Loucy (cell line): ENCODE data around the gene SLC25A21.

ENCODE experiments used
- EZH2phosphoT487 ChIP-seq: fragments of 200-600 bp; IDR thresholded peaks from 2 replicates; pipeline ENCODE4 v1.6.1; 2018; ENCODE audit warnings: antibody characterized with exemption, mild to moderate bottlenecking, moderate library complexity, borderline replicate concordance
- TF ChIP-seq, protein P1 (sequence below): fragments of 200-600 bp; sonication (generic); conservative IDR thresholded peaks from 2 replicates; pipeline ENCODE4 v1.5.1; 2014; ENCODE audit warnings: mild to moderate bottlenecking, antibody characterized with exemption, low read length

DNA sequence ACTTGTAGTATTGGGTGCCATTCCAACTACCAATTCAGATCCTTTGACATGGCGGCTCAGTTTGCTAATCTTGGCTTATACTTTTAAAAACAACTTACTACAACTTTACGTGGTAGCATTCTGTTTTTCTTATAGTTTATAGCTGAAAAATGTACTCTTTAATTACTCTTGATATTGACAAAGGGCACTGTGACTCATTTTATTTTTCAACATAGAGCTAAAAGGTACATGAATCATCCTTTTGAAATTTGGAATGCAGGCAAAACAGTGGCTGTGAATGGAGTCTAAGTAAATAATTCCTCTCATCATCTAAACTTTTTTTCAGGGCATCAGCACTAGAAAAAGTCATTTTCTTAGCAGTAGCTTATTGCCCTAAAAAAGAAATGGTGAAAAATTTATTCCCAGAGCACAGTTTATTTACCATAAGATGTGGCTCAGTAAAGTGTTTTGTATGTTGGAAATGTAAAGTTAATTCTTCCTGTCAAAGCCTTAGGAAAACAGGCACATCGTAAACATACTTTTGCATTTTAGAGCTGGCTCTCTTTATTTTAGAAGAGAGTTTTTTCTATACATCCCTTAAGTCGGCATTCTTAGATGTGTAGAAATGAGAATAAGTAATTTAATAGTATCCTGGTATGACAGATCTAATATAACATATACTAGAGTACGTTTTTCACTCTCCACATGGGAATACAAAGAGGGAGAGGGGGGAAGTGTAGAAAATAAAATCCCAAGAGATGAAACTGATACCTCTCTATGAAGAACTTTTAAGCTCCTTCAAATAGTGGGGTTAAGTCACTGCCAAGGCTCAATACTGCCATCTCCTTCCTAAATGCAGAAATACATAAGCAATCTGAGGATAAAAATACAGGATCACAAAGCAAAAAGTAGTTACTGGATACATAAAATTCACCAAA, 55.2 kb downstream of the SLC25A21 start:
- TF ChIP-seq, protein P1, sequence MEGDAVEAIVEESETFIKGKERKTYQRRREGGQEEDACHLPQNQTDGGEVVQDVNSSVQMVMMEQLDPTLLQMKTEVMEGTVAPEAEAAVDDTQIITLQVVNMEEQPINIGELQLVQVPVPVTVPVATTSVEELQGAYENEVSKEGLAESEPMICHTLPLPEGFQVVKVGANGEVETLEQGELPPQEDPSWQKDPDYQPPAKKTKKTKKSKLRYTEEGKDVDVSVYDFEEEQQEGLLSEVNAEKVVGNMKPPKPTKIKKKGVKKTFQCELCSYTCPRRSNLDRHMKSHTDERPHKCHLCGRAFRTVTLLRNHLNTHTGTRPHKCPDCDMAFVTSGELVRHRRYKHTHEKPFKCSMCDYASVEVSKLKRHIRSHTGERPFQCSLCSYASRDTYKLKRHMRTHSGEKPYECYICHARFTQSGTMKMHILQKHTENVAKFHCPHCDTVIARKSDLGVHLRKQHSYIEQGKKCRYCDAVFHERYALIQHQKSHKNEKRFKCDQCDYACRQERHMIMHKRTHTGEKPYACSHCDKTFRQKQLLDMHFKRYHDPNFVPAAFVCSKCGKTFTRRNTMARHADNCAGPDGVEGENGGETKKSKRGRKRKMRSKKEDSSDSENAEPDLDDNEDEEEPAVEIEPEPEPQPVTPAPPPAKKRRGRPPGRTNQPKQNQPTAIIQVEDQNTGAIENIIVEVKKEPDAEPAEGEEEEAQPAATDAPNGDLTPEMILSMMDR = no peak
- no peak for TF ChIP-seq EZH2phosphoT487
